Stimulated activated effector memory CD8-positive, alpha-beta T cell treated with anti-CD3 and anti-CD28 coated beads, Interleukin-12 subunit alpha, Interleukin-12 subunit beta, amount 100 ng/mL, for 72 hours (primary cell): ENCODE measurements around the gene SYNPO2.

ENCODE experiments used
- ATAC-seq: fragments of 150-1000 bp; cut with Tn5 transposase; 2 replicates; pipeline ENCODE4 v1.10.0; 2021
- DNase-seq, 2 donors: peaks; one replicate each; pipeline ENCODE4 v3.0.0; 2021 to 2022; ENCODE audit warnings: low spot score in 2 of 2
- H3K27ac Mint-ChIP-seq: one replicate; pipeline ENCODE4 v1.8.0; 2022; ENCODE audit warnings: mild to moderate bottlenecking, mixed read lengths
- H3K36me3 Mint-ChIP-seq: one replicate; pipeline ENCODE4 v1.8.0; 2022; ENCODE audit warnings: mild to moderate bottlenecking, mixed read lengths
- H3K4me1 Mint-ChIP-seq: one replicate; pipeline ENCODE4 v1.8.0; 2022; ENCODE audit warnings: mixed read lengths
- H3K4me3 Mint-ChIP-seq: one replicate; pipeline ENCODE4 v1.8.0; 2022; ENCODE audit warnings: mild to moderate bottlenecking, mixed read lengths
- H3K9me3 Mint-ChIP-seq: one replicate; pipeline ENCODE4 v1.8.0; 2022; ENCODE audit warnings: mixed read lengths

The SYNPO2 gene

GRCh38 chr4:118905566-118905965 is 16.9 kb downstream of the SYNPO2 start:
- no peaks in the 10 kb centered on the region for H3K4me1 Mint-ChIP-seq
- no peak overlapping the region for H3K4me3 Mint-ChIP-seq
- DNase-seq = no peak
- no peaks in the 10 kb centered on the region for H3K9me3 Mint-ChIP-seq
- no peak overlapping the region for H3K27ac Mint-ChIP-seq
- ATAC-seq = no peak
- H3K36me3 Mint-ChIP-seq = no peaks in the 10 kb centered on the region

DNA sequence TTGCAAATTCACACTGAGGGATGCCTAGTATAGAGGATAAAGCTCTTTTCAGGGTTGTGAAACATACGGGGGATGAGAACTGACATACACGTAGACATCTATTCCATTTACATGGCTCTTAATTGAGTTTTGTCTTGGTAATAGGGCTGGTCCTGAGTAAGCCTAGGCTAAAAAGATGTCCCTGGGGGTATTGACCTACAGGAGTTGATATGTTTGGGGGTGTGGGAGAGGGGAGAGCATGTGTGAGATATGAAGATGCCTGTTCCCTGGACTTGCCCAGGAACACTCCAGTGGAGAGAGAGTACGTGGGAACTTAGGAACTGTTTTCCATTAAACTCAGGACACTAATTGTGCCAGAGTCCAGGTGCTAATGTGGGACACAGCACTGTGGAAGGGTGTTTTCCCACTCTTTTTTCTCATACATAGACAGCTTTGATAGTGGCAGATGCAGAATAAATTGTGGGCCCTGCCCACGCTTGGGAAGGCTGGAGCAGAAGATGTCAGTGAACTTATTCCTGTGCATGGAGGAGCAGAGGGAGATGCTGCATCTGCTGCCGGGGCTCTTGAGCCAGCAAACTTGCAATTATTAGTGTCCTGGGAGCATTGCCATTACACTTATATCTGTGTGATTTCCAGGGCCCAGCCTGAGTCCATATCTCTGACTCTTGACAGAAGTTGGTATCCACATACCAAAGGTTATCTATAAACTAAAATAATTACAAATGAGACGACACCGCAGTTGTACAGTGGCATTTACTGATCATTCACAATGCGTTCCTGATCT is 20.7 kb downstream of the SYNPO2 start:
- H3K9me3 Mint-ChIP-seq = no peaks in the 10 kb centered on the region
- no peak overlapping the region for H3K27ac Mint-ChIP-seq
- H3K36me3 Mint-ChIP-seq = no peaks in the 10 kb centered on the region
- ATAC-seq (no peak), DNase-seq (no peak)
- no peak overlapping the region for H3K4me3 Mint-ChIP-seq
- no peaks in the 10 kb centered on the region for H3K4me1 Mint-ChIP-seq

DNA sequence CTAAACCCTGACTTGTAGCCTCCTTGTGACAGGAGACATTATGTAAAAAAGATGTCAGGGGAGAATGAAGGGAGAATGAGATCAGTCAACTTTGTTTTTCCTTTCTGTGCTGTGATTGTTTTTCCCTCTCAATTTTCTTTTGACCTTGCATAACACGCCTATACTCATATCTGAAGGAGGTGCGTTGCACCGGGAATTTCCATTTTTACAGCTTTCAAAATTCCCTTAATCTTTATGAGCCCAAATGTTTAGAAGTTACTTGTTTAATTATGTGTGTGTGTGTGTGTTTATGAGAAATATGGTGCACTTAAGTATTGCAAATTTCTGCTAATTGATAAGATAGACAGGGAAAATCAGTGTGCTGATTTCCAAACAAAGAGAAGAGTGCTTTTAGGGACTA is 21.6 kb downstream of the SYNPO2 start:
- Mint-ChIP-seq H3K27ac (no peak overlapping the region), H3K4me1 (no peaks in the 10 kb centered on the region), H3K4me3 (no peak overlapping the region), H3K36me3 (no peaks in the 10 kb centered on the region), H3K9me3 (no peaks in the 10 kb centered on the region)
- DNase-seq (no peak), ATAC-seq (no peak)

DNA sequence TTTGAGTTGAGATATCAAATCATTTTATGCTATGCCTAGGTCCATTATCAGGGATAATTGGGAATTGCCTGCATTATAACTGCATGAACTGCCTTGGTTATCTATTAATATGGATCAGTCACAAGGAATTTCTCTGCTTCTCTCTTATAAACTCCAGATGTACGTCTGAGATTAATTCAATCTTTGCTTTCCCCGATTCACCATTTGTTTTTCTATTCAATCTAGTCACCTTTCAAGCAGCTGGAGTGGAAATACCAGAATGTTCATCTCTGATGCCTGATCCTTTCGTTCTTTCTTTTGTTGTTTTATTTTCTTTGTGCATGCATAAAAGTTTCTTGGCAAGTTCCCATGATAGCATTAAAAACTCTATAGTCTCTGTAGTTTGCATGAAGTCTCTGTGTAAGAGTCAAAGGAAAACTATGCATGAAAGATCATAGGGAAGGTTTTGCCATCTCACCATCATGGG is 22.6 kb downstream of the SYNPO2 start:
- Mint-ChIP-seq H3K9me3 (no peaks in the 10 kb centered on the region), H3K27ac (no peak overlapping the region)
- DNase-seq = no peak

DNA sequence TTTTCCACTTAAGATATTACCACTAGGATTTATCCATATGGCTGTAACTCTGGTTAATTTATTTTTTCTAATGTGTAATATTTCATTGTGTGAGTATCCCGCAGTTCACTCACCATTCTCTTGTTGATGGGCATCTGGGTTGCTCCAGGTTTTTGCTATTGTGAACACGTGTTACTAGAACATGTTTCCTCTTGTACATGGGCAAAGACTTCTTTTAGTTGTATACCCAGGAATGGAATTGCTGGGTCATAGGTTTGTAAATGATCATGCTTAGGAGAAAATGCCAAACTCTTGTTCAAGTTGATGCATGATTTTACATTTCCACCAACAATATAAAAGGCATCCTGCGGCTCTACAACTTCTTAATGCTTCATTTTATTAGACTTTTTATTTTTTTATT is 26.8 kb downstream of the SYNPO2 start:
- DNase-seq (no peak), ATAC-seq (no peak)
- no peak overlapping the region for H3K4me3 Mint-ChIP-seq
- H3K36me3 Mint-ChIP-seq = no peaks in the 10 kb centered on the region
- H3K27ac Mint-ChIP-seq = no peak overlapping the region
- no peaks in the 10 kb centered on the region for H3K9me3 Mint-ChIP-seq
- no peaks in the 10 kb centered on the region for H3K4me1 Mint-ChIP-seq

More for the DNA sequence above, 22.6 kb downstream of the SYNPO2 start:
- no peaks in the 10 kb centered on the region for H3K4me1 Mint-ChIP-seq
- H3K4me3 Mint-ChIP-seq = no peak overlapping the region
- no peak for ATAC-seq
- no peaks in the 10 kb centered on the region for H3K36me3 Mint-ChIP-seq

DNA sequence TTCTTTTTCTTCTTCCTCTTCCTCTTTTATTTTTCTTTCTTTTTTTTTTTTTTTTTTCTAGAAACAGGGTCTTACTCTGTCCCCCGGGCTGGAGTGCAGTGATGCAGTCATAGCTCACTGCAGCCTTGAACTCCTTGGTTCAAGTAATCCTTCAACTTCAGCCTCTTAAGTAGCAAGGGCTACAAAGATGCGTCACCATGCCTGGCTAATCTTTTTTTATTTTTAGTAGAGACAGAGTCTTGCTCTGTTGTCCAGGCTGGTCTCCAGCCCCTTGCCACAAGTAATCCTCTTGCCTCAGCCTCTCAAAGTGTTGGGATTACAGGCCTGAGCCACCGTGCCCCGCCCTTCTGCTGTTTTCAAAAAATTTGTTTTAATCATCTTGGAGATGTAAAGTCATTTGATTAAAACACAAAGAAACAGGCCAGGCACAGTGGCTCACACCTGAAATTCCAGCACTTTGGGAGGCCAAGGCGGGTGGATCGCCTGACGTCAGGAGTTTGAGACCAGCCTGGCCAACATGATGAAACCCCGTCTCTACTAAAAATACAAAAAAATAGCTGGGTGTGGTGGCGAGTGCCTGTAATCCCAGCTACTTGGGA is 28.1 kb downstream of the SYNPO2 start:
- DNase-seq = no peak
- Mint-ChIP-seq H3K4me3 (no peak overlapping the region), H3K27ac (no peak overlapping the region), H3K4me1 (no peaks in the 10 kb centered on the region), H3K9me3 (no peaks in the 10 kb centered on the region), H3K36me3 (no peaks in the 10 kb centered on the region)
- no peak for ATAC-seq

DNA sequence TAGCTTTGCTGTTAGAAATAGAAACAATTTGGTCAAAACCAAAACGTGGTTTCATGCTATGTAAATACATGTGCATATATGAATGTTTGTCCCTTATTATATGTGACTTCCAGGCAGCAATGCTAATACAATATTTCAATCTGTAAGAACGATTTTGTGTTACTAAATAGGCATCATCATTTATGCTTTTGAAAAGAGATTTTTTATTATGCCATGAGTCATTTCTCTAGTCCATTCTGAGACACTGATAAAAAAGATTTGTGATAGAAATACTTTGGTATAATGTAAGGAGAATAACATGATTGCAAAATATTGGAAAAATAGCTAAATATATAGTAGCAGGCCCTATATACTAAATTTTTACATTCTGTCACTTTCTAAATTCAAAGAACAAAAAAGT is 28.9 kb downstream of the SYNPO2 start:
- Mint-ChIP-seq H3K4me1 (no peaks in the 10 kb centered on the region), H3K4me3 (no peak overlapping the region), H3K27ac (no peak overlapping the region), H3K36me3 (no peaks in the 10 kb centered on the region), H3K9me3 (no peaks in the 10 kb centered on the region)
- DNase-seq (no peak), ATAC-seq (no peak)

- no peaks in the 10 kb centered on the region for H3K9me3 Mint-ChIP-seq
- H3K4me1 Mint-ChIP-seq = no peaks in the 10 kb centered on the region
- DNase-seq (no peak), ATAC-seq (no peak)
- no peak overlapping the region for H3K27ac Mint-ChIP-seq
- no peak overlapping the region for H3K4me3 Mint-ChIP-seq
- no peaks in the 10 kb centered on the region for H3K36me3 Mint-ChIP-seq
These were observed 29.7 kb downstream of the SYNPO2 start for GRCh38 chr4:118918388-118918787.

DNA sequence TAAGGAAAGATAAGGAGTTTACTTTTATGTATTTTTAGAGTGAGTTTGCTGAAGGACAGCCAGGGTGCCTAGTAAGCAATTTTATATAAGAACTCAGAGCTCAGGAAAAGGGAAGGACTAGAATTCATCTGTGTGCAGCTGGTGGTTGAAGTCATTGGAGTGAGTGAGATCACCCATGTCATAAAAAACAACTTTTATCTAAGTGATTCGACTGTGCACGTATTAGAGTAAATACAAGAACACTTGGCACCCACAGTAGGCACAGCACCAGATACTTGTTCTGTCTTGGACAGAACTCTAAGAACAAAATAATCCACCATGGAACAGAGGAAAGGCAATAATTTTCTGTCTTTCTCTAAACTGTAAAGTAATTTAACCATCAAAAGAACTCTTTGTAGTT is 31.6 kb downstream of the SYNPO2 start:
- DNase-seq = no peak
- no peak for ATAC-seq
- no peak overlapping the region for H3K27ac Mint-ChIP-seq
- H3K36me3 Mint-ChIP-seq = no peaks in the 10 kb centered on the region
- no peaks in the 10 kb centered on the region for H3K4me1 Mint-ChIP-seq
- H3K9me3 Mint-ChIP-seq = no peaks in the 10 kb centered on the region
- no peak overlapping the region for H3K4me3 Mint-ChIP-seq

- Mint-ChIP-seq H3K27ac (no peak overlapping the region), H3K9me3 (no peaks in the 10 kb centered on the region), H3K4me3 (no peak overlapping the region), H3K36me3 (no peaks in the 10 kb centered on the region), H3K4me1 (no peaks in the 10 kb centered on the region)
- DNase-seq = no peak
- no peak for ATAC-seq
These were observed 33.1 kb downstream of the SYNPO2 start for GRCh38 chr4:118921786-118922185.

DNA sequence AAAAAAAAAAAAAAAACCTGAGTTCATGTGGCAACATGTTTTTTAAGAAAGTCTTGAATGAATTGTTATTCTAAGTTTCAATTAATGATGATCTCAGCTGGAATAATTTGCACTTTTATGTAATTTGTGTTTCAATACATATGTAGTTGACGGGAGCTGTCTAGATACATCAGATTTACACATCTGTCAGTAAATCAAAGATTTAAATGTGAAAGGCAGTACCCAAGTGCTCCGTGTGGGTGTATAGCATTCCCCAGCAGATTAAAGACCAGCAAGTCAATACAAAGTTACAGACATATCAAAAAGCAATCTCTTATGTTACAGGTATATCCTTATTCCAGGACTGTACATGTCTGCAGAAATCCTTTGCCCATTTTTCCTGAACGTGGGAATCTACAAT is 35.2 kb downstream of the SYNPO2 start:
- no peak for ATAC-seq

DNA sequence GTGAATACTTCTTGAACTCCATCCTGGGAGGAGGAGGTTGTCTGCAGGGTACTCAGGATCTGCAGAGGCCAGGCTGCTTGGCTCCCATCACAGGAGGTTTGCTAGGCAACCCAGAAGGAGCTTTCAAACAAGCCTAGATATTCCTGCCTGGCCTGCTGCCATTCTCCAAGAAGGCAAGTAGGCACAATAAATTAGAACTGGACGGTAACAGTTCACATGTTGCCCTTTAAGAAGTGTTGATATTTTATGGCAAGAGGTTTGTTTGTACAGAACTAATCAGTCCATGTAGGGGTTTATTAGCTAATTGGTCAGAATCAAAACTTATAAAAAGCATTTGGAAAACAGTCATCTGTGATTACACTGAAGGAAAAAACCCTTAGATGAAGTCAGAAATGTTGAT is 39.3 kb downstream of the SYNPO2 start:
- H3K9me3 Mint-ChIP-seq = no peaks in the 10 kb centered on the region
- no peaks in the 10 kb centered on the region for H3K4me1 Mint-ChIP-seq
- no peak overlapping the region for H3K4me3 Mint-ChIP-seq
- DNase-seq = no peak
- ATAC-seq = no peak
- H3K27ac Mint-ChIP-seq = no peak overlapping the region
- no peaks in the 10 kb centered on the region for H3K36me3 Mint-ChIP-seq

More for the DNA sequence above, 35.2 kb downstream of the SYNPO2 start:
- no peaks in the 10 kb centered on the region for H3K9me3 Mint-ChIP-seq
- no peak for DNase-seq
- no peaks in the 10 kb centered on the region for H3K36me3 Mint-ChIP-seq
- H3K4me1 Mint-ChIP-seq = no peaks in the 10 kb centered on the region
- H3K4me3 Mint-ChIP-seq = no peak overlapping the region
- H3K27ac Mint-ChIP-seq = no peak overlapping the region

DNA sequence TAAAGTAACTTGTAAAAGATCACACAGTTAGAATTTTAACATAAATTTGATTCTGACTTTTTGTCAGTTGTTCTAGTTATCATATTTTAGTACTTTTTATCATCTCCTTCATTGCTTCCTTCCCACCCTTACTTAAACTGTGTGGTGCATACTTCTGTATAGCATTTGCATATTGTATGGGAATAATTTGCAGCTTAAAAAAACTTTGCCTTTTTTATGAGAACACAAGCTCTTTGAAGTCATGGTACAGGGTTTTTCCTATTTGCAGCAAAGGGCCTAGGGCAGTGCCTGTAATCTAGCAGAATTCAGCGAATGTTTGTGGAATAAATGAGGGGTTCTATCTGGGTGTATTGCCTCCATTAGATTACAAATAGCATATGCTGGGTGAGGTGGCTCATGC is 41.6 kb downstream of the SYNPO2 start:
- no peak overlapping the region for H3K27ac Mint-ChIP-seq
- ATAC-seq (no peak), DNase-seq (no peak)
- no peaks in the 10 kb centered on the region for H3K36me3 Mint-ChIP-seq
- H3K4me3 Mint-ChIP-seq = no peak overlapping the region
- H3K4me1 Mint-ChIP-seq = no peaks in the 10 kb centered on the region
- no peaks in the 10 kb centered on the region for H3K9me3 Mint-ChIP-seq

DNA sequence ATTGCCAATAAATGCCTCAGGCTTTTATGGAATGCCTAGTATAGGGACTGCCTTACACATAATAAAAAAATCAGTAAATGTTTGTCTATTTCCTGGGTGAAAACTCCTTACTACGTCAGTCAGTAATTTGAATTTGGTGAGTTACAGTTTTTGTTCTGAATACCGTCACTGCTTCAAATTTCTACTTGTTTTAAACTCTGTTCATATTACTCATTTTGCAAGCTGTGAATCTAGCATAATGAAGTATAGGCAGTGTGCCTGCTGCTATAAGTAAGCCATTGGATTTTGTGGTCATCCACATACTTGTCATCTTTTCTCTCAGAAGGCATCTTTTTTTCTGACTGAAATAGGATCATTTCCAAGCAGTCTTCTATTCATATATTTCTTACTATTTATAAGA is 43.1 kb downstream of the SYNPO2 start:
- H3K9me3 Mint-ChIP-seq = no peaks in the 10 kb centered on the region
- H3K36me3 Mint-ChIP-seq = no peaks in the 10 kb centered on the region
- no peak for DNase-seq
- no peak overlapping the region for H3K4me3 Mint-ChIP-seq
- no peak overlapping the region for H3K27ac Mint-ChIP-seq
- no peaks in the 10 kb centered on the region for H3K4me1 Mint-ChIP-seq
- peak; percentile 36 for ATAC-seq

DNA sequence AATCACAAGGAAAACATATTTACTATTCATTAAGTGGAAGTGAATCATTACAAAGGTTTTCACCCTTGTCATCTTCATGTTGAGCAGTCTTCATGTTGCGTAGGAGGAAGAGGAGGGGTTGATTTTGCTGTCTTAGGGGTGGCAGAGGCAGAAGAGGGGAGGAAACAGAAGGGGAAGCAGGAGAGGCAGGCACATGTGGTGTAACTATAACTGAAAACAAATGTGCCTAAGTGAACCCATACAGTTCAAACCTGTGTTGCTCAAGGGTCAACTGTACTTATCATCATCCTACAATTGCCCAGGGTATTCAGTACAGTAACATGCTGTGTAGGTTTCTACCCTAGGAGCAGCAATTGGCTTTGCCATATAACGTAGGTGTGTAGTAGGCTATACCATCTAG is 47.2 kb downstream of the SYNPO2 start:
- DNase-seq (no peak), ATAC-seq (no peak)
- no peak overlapping the region for H3K4me3 Mint-ChIP-seq
- H3K36me3 Mint-ChIP-seq = no peaks in the 10 kb centered on the region
- H3K27ac Mint-ChIP-seq = no peak overlapping the region
- H3K9me3 Mint-ChIP-seq = no peaks in the 10 kb centered on the region
- H3K4me1 Mint-ChIP-seq = no peaks in the 10 kb centered on the region

- no peaks in the 10 kb centered on the region for H3K4me1 Mint-ChIP-seq
- no peak for DNase-seq
- no peak for ATAC-seq
- no peaks in the 10 kb centered on the region for H3K9me3 Mint-ChIP-seq
- no peaks in the 10 kb centered on the region for H3K36me3 Mint-ChIP-seq
- no peak overlapping the region for H3K27ac Mint-ChIP-seq
- no peak overlapping the region for H3K4me3 Mint-ChIP-seq
These were observed 47.8 kb downstream of the SYNPO2 start for GRCh38 chr4:118936406-118936805.
